HCT116 (cell line): ENCODE results near the gene IDUA. TPM values are rescaled to one million over a fixed set of nuclear protein-coding genes. Genes with fewer than 3 reads are reported as not detected.

Experiments used
- ATAC-seq: fragments of 200-7000 bp; cut with Tn5 transposase; 2 replicates; pipeline ENCODE4 v1.9.1; 2020; ENCODE audit warnings: mild to moderate bottlenecking, moderate library complexity
- BruUV-seq: library from RNA; stranded (reverse); fragments of 400-500 nt; replicated peaks from 2 replicates; lab custom pipeline; 2021; lab: Mats Ljungman, UMichigan
- CTCF ChIA-PET: fragments of 300-600 bp; sonication (Branson Sonifier 250); formaldehyde crosslinking; loops from one replicate; lab custom pipeline; 2021; ENCODE audit warnings: antibody characterized with exemption; lab: Charles Lee
- POLR2A ChIA-PET: fragments of 300-600, 350-600 bp; sonication (Branson Sonifier 250); formaldehyde crosslinking; loops from one replicate; lab custom pipeline; 2021; ENCODE audit warnings: antibody characterized with exemption; lab: Charles Lee
- RAD21 ChIA-PET, 2 experiments: fragments of 300-600 bp; sonication (Branson Sonifier 250); formaldehyde crosslinking; loops; one replicate each; lab custom pipeline; 2023; ENCODE audit warnings: low total read pairs in 2 of 2; ENCODE audit not compliant: uncharacterized antibody in 2 of 2, unreplicated experiment in 2 of 2, low non-redundant PET in 1 of 2; lab: Charles Lee
- DNase-seq: peaks from one replicate; pipeline ENCODE4 v3.0.0-alpha.2; 2010; ENCODE audit warnings: low read depth, low spot score
- H2AFZ ChIP-seq: fragments of 200-600 bp; shearing (Covaris generic), sonication (generic); 2 replicates; pipeline ENCODE4 v1.6.1; 2017; ENCODE audit warnings: low read depth, mixed run types, mixed read lengths, antibody characterized with exemption, low read length; ENCODE audit not compliant: poor library complexity, severe bottlenecking
- H3K27ac ChIP-seq: 2 replicates; pipeline ENCODE4 v1.5.1; 2012; ENCODE audit warnings: low read depth, low read length
- H3K27me3 ChIP-seq: fragments of 200-600 bp; sonication (generic); 2 replicates; pipeline ENCODE4 v1.6.1; 2016; ENCODE audit warnings: mixed run types, low read length, mixed read lengths; ENCODE audit not compliant: insufficient read depth
- H3K36me3 ChIP-seq, 2 experiments: fragments of 200-500 bp in 1 of 2; fragments of 200-600 bp in 1 of 2; sonication (Bioruptor generic) in 1 of 2; sonication (generic) in 1 of 2; 2 replicates each; pipeline versions ENCODE4 v1.5.1 to v1.6.1; 2014 to 2016; ENCODE audit warnings: low read length in 2 of 2, inconsistent platforms in 1 of 2, mixed read lengths in 1 of 2, mixed run types in 1 of 2; ENCODE audit not compliant: insufficient read depth in 2 of 2, control insufficient read depth in 1 of 2
- H3K4me1 ChIP-seq, 2 experiments: fragments of 200-600 bp in 1 of 2; sonication (generic) in 1 of 2; 2 replicates each; pipeline versions ENCODE4 v1.5.1 to v1.6.1; 2012 to 2017; ENCODE audit warnings: low read length in 2 of 2, inconsistent platforms in 1 of 2, mild to moderate bottlenecking in 1 of 2, mixed read lengths in 1 of 2, mixed run types in 1 of 2, moderate library complexity in 1 of 2; ENCODE audit not compliant: insufficient read depth in 2 of 2, control insufficient read depth in 1 of 2
- H3K4me2 ChIP-seq: fragments of 200-600 bp; sonication (generic); 2 replicates; pipeline ENCODE4 v1.6.1; 2017; ENCODE audit warnings: mixed run types, low read length, mixed read lengths
- H3K4me3 ChIP-seq, 2 experiments: fragments of 200-600 bp in 1 of 2; sonication (generic) in 1 of 2; replicated peaks in 1 of 2; 2 replicates each; pipeline ENCODE4 v1.5.1; 2011 to 2016; ENCODE audit warnings: low read length in 2 of 2, control low read depth in 1 of 2, low read depth in 1 of 2, mild to moderate bottlenecking in 1 of 2, mixed read lengths in 1 of 2, mixed run types in 1 of 2
- H3K79me2 ChIP-seq: fragments of 200-600 bp; sonication (generic); 2 replicates; pipeline ENCODE4 v1.6.1; 2017; ENCODE audit warnings: mild to moderate bottlenecking, mixed run types, low read length, moderate library complexity, mixed read lengths; ENCODE audit not compliant: insufficient read depth
- H3K9ac ChIP-seq: fragments of 200-600 bp; sonication (generic); 2 replicates; pipeline ENCODE4 v1.6.1; 2016; ENCODE audit warnings: low read length, mixed read lengths
- H3K9me2 ChIP-seq: fragments of 200-600 bp; sonication (generic), shearing (Covaris generic); 2 replicates; pipeline ENCODE4 v1.6.1; 2017; ENCODE audit warnings: mixed run types, mild to moderate bottlenecking, moderate library complexity; ENCODE audit not compliant: insufficient read depth
- H3K9me3 ChIP-seq, 2 experiments: fragments of 200-500 bp in 1 of 2; fragments of 200-600 bp in 1 of 2; sonication (Bioruptor generic) in 1 of 2; sonication (generic) in 1 of 2; 2 replicates each; pipeline ENCODE4 v1.6.1; 2014 to 2017; ENCODE audit warnings: low read length in 2 of 2, mixed read lengths in 2 of 2, inconsistent platforms in 1 of 2, low read depth in 1 of 2, mild to moderate bottlenecking in 1 of 2, mixed run types in 1 of 2, moderate library complexity in 1 of 2; ENCODE audit not compliant: control insufficient read depth in 1 of 2, insufficient read depth in 1 of 2
- H4K20me1 ChIP-seq: fragments of 200-600 bp; sonication (generic), shearing (Covaris generic); 2 replicates; pipeline ENCODE4 v1.6.1; 2017; ENCODE audit warnings: mixed run types, mild to moderate bottlenecking, moderate library complexity; ENCODE audit not compliant: insufficient read depth
- EZH2 ChIP-seq: fragments of 200-600 bp; sonication (generic); IDR thresholded peaks from 2 replicates; pipeline ENCODE4 v1.6.1; 2017; ENCODE audit warnings: antibody characterized with exemption, mixed run types
- EZH2phosphoT487 ChIP-seq: fragments of 200-600 bp; IDR thresholded peaks from 2 replicates; pipeline ENCODE4 v1.6.1; 2018; ENCODE audit warnings: antibody characterized with exemption, borderline replicate concordance
- FOSL1 ChIP-seq: IDR thresholded peaks from 2 replicates; pipeline ENCODE4 v1.6.1; 2012; ENCODE audit warnings: low read depth
- POLR2A ChIP-seq: IDR thresholded peaks from 2 replicates; pipeline ENCODE4 v1.7.0; 2011; ENCODE audit warnings: borderline replicate concordance; ENCODE audit not compliant: insufficient read depth, insufficient read length; ENCODE audit errors: extremely low read depth
- POLR2AphosphoS5 ChIP-seq: IDR thresholded peaks from 2 replicates; pipeline ENCODE4 v1.6.1; 2011; ENCODE audit warnings: mild to moderate bottlenecking, low read depth, low read length, moderate library complexity
- RAD21 ChIP-seq: IDR thresholded peaks from 2 replicates; pipeline ENCODE4 v1.6.1; 2012; ENCODE audit warnings: low read depth, mild to moderate bottlenecking
- SIN3A ChIP-seq: IDR thresholded peaks from 2 replicates; pipeline ENCODE4 v1.6.1; 2012; ENCODE audit warnings: low read depth
- TCF7L2 ChIP-seq: IDR thresholded peaks from 2 replicates; pipeline ENCODE4 v1.7.0; 2011; ENCODE audit warnings: borderline replicate concordance, inconsistent platforms; ENCODE audit not compliant: insufficient read depth, insufficient read length; ENCODE audit errors: extremely low read depth
- YY1 ChIP-seq: IDR thresholded peaks from 2 replicates; pipeline ENCODE4 v1.6.1; 2011; ENCODE audit warnings: low read length, low read depth, moderate library complexity, mild to moderate bottlenecking; ENCODE audit not compliant: insufficient replicate concordance; ENCODE audit errors: extremely low read depth
- ZFX ChIP-seq: fragments of 450-650 bp; IDR thresholded peaks from 2 replicates; pipeline ENCODE4 v1.6.1; 2017
- ZNF274 ChIP-seq: fragments of 200-500 bp; sonication (Bioruptor generic); IDR thresholded peaks from 2 replicates; pipeline ENCODE4 v1.6.1; 2014; ENCODE audit warnings: mild to moderate bottlenecking, low read depth, low read length, inconsistent platforms
- intact Hi-C: fragments of 100-400 bp; cut with micrococcal nuclease; formaldehyde crosslinking; loops from 2 replicates; pipeline ENCODE4 v1.10.0; 2022
- total RNA-seq: library from RNA; stranded (reverse); gene quantifications from one replicate; pipeline ENCODE4 v1.2.1, GENCODE V29; 2021; ENCODE audit not compliant: unreplicated experiment
- TF ChIP-seq, protein P1 (sequence below): IDR thresholded peaks from 2 replicates; pipeline ENCODE4 v1.6.1; 2012
- TF ChIP-seq, protein P2 (sequence below): IDR thresholded peaks from 2 replicates; pipeline ENCODE4 v1.6.1; 2012; ENCODE audit warnings: low read depth
- TF ChIP-seq, protein P3 (sequence below), 3 experiments: fragments of 200-600 bp in 1 of 3; sonication (generic) in 1 of 3; IDR thresholded peaks in 2 of 3; conservative IDR thresholded peaks in 1 of 3; 2 replicates each; pipeline ENCODE4 v1.5.1; 2012 to 2017; ENCODE audit warnings: low read depth in 2 of 3, low read length in 2 of 3, antibody characterized with exemption in 1 of 3, borderline replicate concordance in 1 of 3, control low read depth in 1 of 3, mild to moderate bottlenecking in 1 of 3, mixed read lengths in 1 of 3, mixed run types in 1 of 3, moderate library complexity in 1 of 3; ENCODE audit not compliant: insufficient read depth in 1 of 3
- TF ChIP-seq, protein P4 (sequence below): IDR thresholded peaks from 2 replicates; pipeline ENCODE4 v1.6.1; 2012
- TF ChIP-seq, protein P5 (sequence below): IDR thresholded peaks from 2 replicates; pipeline ENCODE4 v1.6.1; 2011; ENCODE audit warnings: mild to moderate bottlenecking, low read length, moderate library complexity; ENCODE audit not compliant: insufficient replicate concordance; ENCODE audit errors: extremely low read depth

The IDUA gene
- total RNA-seq, 1 experiment from 2014 or later, result 28.2 TPM

DNA sequence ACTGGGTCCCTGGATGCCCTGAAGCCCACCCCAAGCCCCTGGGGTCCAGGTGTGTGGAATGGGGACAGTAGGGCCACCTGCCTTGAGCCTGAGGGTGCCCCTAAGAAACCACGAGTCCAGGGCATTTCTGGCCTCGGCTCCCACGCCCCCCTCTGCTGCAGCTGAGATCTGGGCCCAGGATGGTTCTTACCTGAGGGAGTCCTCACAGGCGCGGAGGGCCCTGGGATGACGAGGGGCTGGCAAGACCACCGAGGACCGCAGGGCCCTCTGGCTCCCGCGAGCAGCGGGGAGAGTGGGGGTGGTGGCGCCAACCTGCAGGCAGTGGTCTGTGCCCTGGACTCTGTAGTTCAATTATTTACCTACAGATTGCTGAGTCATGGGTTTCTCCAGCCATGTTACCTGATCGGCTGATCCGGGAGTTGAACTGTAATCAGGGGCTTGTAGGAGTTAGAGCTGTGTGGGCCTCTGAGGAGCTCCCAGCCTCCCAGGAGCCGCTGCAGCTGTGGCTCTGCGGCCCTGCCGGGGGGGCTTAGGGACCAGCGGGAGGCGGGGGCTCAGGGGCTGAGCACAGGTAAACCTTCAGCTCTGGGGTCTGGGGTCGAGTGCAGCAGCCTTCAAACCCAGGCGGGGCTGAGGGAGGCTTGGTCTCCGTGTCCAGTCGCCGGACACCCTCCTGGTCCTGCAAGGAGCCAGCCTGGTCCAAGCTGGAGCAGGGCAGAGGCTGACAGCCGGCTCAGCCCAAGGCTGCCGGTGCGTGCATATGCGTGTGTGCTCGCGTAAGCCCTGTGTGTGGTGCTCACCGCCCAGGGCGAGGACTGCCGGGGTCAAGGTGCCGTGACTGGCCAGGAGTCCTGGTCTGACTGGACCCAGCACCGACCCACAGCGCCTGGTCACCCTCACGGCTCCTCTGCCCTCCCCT, 6.5 kb downstream of the IDUA start, which contains the start of gene SLC26A1:
SLC26A1 (minus strand) TSS at position 294 of the 919 bp plus-strand sequence. CDS start 1,701 bp downstream, outside the sequence.
- H3K27ac ChIP-seq, result peak within 1 kb of the TSS; percentile 53
- CTCF ChIA-PET, result interaction anchor here (1.1 kb wide), 1 partner anchor 16 kb away, joined by 3 read pairs; no protein-coding TSS in a partner anchor

More for the DNA sequence above, 6.5 kb downstream of the IDUA start, which contains the start of gene SLC26A1:
- POLR2A ChIA-PET, result no interaction called here
- H3K4me3 ChIP-seq, result peak within 1 kb of the TSS in 1 of 2 experiments; percentile 28; a peak in 1 of 4 replicates
- H2AFZ ChIP-seq, result no peak within 1 kb of the TSS
- no peaks in the 10 kb centered on the region for H4K20me1 ChIP-seq
- H3K9ac ChIP-seq, result peak within 1 kb of the TSS; percentile 44
- no peaks in the 10 kb centered on the region for H3K9me3 ChIP-seq
- no TSS peak for BruUV-seq
- peaks cover 14 to 23% of the 10 kb centered on the region in 2 experiments for H3K4me1 ChIP-seq
- H3K79me2 ChIP-seq, result no peaks in the 10 kb centered on the region
- H3K27me3 ChIP-seq, result no peaks in the 10 kb centered on the region
- DNase-seq (no peak), ATAC-seq (no peak)
- intact Hi-C loops, result no loop called here
- RAD21 ChIA-PET, result no interaction called here
- no peaks in the 10 kb centered on the region for H3K36me3 ChIP-seq
- peak within 1 kb of the TSS; percentile 73 for H3K4me2 ChIP-seq
- H3K9me2 ChIP-seq, result no peaks in the 10 kb centered on the region
- TF ChIP-seq, protein P1, sequence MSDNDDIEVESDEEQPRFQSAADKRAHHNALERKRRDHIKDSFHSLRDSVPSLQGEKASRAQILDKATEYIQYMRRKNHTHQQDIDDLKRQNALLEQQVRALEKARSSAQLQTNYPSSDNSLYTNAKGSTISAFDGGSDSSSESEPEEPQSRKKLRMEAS, result no peak
- TF ChIP-seq EZH2 (no peak), TCF7L2 (no peak), SIN3A (no peak), RAD21 (no peak), YY1 (no peak), POLR2A (no peak), ZFX (no peak), POLR2AphosphoS5 (no peak), EZH2phosphoT487 (no peak), ZNF274 (no peak), FOSL1 (no peak)
- TF ChIP-seq, protein P2, sequence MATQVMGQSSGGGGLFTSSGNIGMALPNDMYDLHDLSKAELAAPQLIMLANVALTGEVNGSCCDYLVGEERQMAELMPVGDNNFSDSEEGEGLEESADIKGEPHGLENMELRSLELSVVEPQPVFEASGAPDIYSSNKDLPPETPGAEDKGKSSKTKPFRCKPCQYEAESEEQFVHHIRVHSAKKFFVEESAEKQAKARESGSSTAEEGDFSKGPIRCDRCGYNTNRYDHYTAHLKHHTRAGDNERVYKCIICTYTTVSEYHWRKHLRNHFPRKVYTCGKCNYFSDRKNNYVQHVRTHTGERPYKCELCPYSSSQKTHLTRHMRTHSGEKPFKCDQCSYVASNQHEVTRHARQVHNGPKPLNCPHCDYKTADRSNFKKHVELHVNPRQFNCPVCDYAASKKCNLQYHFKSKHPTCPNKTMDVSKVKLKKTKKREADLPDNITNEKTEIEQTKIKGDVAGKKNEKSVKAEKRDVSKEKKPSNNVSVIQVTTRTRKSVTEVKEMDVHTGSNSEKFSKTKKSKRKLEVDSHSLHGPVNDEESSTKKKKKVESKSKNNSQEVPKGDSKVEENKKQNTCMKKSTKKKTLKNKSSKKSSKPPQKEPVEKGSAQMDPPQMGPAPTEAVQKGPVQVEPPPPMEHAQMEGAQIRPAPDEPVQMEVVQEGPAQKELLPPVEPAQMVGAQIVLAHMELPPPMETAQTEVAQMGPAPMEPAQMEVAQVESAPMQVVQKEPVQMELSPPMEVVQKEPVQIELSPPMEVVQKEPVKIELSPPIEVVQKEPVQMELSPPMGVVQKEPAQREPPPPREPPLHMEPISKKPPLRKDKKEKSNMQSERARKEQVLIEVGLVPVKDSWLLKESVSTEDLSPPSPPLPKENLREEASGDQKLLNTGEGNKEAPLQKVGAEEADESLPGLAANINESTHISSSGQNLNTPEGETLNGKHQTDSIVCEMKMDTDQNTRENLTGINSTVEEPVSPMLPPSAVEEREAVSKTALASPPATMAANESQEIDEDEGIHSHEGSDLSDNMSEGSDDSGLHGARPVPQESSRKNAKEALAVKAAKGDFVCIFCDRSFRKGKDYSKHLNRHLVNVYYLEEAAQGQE, result no peak
- TF ChIP-seq, protein P3, sequence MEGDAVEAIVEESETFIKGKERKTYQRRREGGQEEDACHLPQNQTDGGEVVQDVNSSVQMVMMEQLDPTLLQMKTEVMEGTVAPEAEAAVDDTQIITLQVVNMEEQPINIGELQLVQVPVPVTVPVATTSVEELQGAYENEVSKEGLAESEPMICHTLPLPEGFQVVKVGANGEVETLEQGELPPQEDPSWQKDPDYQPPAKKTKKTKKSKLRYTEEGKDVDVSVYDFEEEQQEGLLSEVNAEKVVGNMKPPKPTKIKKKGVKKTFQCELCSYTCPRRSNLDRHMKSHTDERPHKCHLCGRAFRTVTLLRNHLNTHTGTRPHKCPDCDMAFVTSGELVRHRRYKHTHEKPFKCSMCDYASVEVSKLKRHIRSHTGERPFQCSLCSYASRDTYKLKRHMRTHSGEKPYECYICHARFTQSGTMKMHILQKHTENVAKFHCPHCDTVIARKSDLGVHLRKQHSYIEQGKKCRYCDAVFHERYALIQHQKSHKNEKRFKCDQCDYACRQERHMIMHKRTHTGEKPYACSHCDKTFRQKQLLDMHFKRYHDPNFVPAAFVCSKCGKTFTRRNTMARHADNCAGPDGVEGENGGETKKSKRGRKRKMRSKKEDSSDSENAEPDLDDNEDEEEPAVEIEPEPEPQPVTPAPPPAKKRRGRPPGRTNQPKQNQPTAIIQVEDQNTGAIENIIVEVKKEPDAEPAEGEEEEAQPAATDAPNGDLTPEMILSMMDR (IDR thresholded peaks at IDR 0.05 in 2 of 3, conservative IDR thresholded peaks at IDR 0.05 in 1 of 3; ENCODE audit: borderline replicate concordance in 1 of 3, insufficient read depth in 1 of 3, low read depth in 2 of 3, low read length in 2 of 3), result no peak
- TF ChIP-seq, protein P4, sequence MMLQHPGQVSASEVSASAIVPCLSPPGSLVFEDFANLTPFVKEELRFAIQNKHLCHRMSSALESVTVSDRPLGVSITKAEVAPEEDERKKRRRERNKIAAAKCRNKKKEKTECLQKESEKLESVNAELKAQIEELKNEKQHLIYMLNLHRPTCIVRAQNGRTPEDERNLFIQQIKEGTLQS, result no peak
- TF ChIP-seq, protein P5, sequence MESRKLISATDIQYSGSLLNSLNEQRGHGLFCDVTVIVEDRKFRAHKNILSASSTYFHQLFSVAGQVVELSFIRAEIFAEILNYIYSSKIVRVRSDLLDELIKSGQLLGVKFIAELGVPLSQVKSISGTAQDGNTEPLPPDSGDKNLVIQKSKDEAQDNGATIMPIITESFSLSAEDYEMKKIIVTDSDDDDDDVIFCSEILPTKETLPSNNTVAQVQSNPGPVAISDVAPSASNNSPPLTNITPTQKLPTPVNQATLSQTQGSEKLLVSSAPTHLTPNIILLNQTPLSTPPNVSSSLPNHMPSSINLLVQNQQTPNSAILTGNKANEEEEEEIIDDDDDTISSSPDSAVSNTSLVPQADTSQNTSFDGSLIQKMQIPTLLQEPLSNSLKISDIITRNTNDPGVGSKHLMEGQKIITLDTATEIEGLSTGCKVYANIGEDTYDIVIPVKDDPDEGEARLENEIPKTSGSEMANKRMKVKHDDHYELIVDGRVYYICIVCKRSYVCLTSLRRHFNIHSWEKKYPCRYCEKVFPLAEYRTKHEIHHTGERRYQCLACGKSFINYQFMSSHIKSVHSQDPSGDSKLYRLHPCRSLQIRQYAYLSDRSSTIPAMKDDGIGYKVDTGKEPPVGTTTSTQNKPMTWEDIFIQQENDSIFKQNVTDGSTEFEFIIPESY, result no peak
- TF ChIP-seq, all 23 proteins: peak for 0
